ENCODE data around the gene STAT4.
A peak's percentile ranks its signal among the peaks of the same experiment; 100 is the strongest.

The STAT4 gene

GRCh38 chr2:191019376-191019775 is 131.4 kb downstream of the STAT4 start:
- DNase-seq (ENCODE audit: low read depth in 1 of 2, low spot score in 1 of 2): no peak

GRCh38 chr2:191018643-191019119 is 132.1 kb downstream of the STAT4 start:
- DNase-seq (ENCODE audit: low read depth in 1 of 2, low spot score in 1 of 2): no peak

- no peak for DNase-seq (ENCODE audit: low read depth in 1 of 2, low spot score in 1 of 2)
Observed at GRCh38 chr2:191018048-191018447, 132.7 kb downstream of the STAT4 start.

GRCh38 chr2:191015831-191016230 is 135.0 kb downstream of the STAT4 start:
- DNase-seq (ENCODE audit: low read depth in 1 of 2, low spot score in 1 of 2): no peak

- DNase-seq (ENCODE audit: low read depth in 1 of 2, low spot score in 1 of 2): no peak
Observed at GRCh38 chr2:191015239-191015638, 135.6 kb downstream of the STAT4 start.

- DNase-seq (ENCODE audit: low read depth in 1 of 2, low spot score in 1 of 2): no peak
Observed at GRCh38 chr2:191014653-191015020, 136.2 kb downstream of the STAT4 start.

GRCh38 chr2:191013932-191014652 is 136.7 kb downstream of the STAT4 start, which contains the start of gene STAT1:
TSS of gene STAT1 (minus strand) at chr2:191014171. CDS start at chr2:191010003, 4,168 bp downstream.
- peak; percentile 94 to 98 for DNase-seq (ENCODE audit: low read depth in 1 of 2, low spot score in 1 of 2)

- DNase-seq (ENCODE audit: low read depth in 1 of 2, low spot score in 1 of 2): no peak
Observed at GRCh38 chr2:191013682-191013931, 137.2 kb downstream of the STAT4 start.

- DNase-seq (ENCODE audit: low read depth in 1 of 2, low spot score in 1 of 2): no peak
Observed at GRCh38 chr2:191012845-191013681, 137.7 kb downstream of the STAT4 start.

GRCh38 chr2:191012346-191012745 is 138.4 kb downstream of the STAT4 start:
- DNase-seq (ENCODE audit: low read depth in 1 of 2, low spot score in 1 of 2): no peak

- no peak for DNase-seq (ENCODE audit: low read depth in 1 of 2, low spot score in 1 of 2)
Observed at GRCh38 chr2:191010887-191011885, 139.6 kb downstream of the STAT4 start.

- no peak for DNase-seq (ENCODE audit: low read depth in 1 of 2, low spot score in 1 of 2)
Observed at GRCh38 chr2:191009541-191010374, 141.0 kb downstream of the STAT4 start.

- no peak for DNase-seq (ENCODE audit: low read depth in 1 of 2, low spot score in 1 of 2)
Observed at GRCh38 chr2:191008286-191008685, 142.5 kb downstream of the STAT4 start.

GRCh38 chr2:191006997-191007783 is 143.6 kb downstream of the STAT4 start:
- no peak for DNase-seq (ENCODE audit: low read depth in 1 of 2, low spot score in 1 of 2)

- no peak for DNase-seq (ENCODE audit: low read depth in 1 of 2, low spot score in 1 of 2)
Observed at GRCh38 chr2:191006297-191006696, 144.5 kb downstream of the STAT4 start.

GRCh38 chr2:191003405-191004309 is 147.1 kb downstream of the STAT4 start:
- no peak for DNase-seq (ENCODE audit: low read depth in 1 of 2, low spot score in 1 of 2)

- no peak for DNase-seq (ENCODE audit: low read depth in 1 of 2, low spot score in 1 of 2)
Observed at GRCh38 chr2:191001624-191002023, 149.2 kb downstream of the STAT4 start.

GRCh38 chr2:191001032-191001431 is 149.8 kb downstream of the STAT4 start:
- no peak for DNase-seq (ENCODE audit: low read depth in 1 of 2, low spot score in 1 of 2)
